ENCODE results near the gene NLK.
A peak's percentile ranks its signal among the peaks of the same experiment; 100 is the strongest.
"Not testable (repeated sequence)": the region's sequence is repeated elsewhere in the genome, so short reads cannot be mapped to it uniquely, and the experiment has no call there.

The NLK gene

DNA sequence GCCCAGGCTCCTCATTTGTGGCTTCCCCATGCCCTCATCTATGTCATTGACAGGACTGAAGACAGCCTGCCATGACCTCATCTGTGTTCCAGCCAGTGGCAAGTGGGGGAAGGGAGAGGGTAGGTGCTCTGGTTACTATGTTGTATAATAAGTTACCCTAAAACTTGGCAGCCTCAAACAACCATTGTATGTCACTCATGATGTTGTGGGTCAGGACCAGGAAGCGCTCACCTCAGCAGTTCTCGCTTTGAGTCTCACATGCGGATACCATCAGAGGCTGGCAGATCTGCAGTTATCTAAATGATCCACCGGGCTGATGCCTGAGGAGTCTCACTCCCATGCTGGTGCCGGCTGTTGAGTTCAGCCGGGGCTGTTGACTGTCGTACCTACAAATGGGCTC is 187.5 kb downstream of the NLK start:
- H3K4me3 ChIP-seq (replicated peaks in 1 of 2; ENCODE audit: low read depth in 2 of 2, low read length in 2 of 2), result no peak overlapping the region
- DNase-seq (ENCODE audit: low read depth in 2 of 2), result no peak
- TF ChIP-seq, protein P1, sequence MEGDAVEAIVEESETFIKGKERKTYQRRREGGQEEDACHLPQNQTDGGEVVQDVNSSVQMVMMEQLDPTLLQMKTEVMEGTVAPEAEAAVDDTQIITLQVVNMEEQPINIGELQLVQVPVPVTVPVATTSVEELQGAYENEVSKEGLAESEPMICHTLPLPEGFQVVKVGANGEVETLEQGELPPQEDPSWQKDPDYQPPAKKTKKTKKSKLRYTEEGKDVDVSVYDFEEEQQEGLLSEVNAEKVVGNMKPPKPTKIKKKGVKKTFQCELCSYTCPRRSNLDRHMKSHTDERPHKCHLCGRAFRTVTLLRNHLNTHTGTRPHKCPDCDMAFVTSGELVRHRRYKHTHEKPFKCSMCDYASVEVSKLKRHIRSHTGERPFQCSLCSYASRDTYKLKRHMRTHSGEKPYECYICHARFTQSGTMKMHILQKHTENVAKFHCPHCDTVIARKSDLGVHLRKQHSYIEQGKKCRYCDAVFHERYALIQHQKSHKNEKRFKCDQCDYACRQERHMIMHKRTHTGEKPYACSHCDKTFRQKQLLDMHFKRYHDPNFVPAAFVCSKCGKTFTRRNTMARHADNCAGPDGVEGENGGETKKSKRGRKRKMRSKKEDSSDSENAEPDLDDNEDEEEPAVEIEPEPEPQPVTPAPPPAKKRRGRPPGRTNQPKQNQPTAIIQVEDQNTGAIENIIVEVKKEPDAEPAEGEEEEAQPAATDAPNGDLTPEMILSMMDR (IDR thresholded peaks at IDR 0.05; ENCODE audit: low read depth, low read length), result no peak

DNA sequence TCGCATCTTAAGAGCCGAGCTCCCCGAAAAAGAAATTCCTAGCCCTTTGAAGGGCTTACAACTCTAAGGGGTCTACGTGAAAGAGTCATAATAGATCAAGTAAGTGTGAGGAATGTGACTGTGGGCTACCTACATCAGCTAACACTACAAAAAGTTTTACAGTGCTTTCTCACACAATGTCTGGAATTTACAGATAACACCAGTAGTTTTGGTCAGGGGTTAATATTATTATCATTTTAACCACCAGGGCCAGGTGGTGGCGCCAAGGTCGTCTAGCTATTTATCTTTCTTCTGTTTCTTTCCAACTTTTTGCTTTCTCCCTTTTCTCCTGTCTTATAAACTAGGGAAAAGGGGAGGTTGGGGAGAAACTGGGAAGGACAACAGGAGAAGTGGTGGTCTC is 188.1 kb downstream of the NLK start:
- DNase-seq (ENCODE audit: low read depth in 2 of 2); H3K4me3 ChIP-seq (replicated peaks in 1 of 2; ENCODE audit: low read depth in 2 of 2, low read length in 2 of 2): not testable (repeated sequence)

DNA sequence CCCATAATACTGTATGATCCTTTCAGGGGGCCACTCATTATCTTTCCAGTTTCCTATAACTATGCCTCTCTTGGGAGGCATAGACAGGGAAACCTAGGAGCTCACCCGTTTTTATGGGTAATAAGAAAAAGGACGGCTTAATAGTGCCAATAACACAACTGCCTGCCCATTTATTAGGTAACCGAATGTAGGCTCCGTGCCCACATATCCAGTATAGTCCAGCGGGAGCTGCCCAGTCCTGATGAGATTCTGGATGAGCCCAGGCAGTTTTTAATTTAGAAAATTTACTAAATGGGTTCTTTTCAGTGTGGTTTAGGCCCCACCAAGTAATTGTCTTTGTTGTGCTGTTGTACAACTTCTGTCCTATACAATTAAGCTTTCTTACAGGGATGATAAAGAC is 189.1 kb downstream of the NLK start:
- not testable (repeated sequence) for H3K4me3 ChIP-seq (replicated peaks in 1 of 2; ENCODE audit: low read depth in 2 of 2, low read length in 2 of 2); DNase-seq (ENCODE audit: low read depth in 2 of 2)

DNA sequence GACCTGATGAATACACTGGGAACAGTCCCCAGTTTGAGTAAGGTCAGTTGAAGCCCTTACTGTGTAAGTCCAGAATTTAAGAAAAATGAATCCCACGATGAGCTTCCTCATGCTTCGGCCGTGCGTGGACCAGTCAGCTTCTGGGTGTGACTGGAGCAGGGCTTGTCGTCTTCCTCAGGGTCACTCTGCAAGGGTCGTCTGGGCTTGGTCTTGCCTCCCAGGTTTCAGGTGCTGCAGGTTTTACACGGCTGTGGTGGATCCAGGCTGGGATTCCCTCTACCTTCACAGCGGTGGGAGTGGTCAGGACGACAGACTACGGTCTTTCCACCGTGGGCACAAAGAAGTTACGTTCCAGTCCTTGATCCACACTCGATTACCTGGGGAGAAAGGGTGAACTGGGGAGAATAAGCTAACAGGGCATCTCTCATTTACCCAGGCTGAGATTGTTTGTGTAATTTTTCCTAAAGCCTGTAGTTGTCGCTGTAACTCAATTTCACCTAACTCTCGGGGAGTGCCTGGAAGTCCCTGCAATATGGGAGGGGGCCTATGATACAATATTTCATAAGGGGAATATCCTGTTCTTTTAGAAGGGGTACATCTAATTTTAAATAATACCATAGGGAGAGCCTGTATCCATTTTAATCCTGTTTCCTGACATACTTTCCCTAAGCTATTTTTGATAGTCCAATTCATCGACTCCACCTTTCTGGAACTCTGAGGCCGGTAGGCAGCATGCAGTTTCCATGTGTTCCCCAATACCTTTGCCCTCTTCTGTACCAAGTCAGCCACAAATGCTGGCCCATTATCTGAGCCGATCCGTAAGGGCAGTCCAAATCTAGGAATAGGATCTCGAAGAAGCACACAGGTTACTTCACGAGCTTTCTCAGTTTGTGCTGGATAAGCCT is 190.7 kb downstream of the NLK start:
- TF ChIP-seq, protein P1 (IDR thresholded peaks at IDR 0.05; ENCODE audit: low read depth, low read length), result peak; percentile 31
- H3K4me3 ChIP-seq (replicated peaks in 1 of 2; ENCODE audit: low read depth in 2 of 2, low read length in 2 of 2), result not testable (repeated sequence)
- peak; percentile 14 to 29 for DNase-seq (ENCODE audit: low read depth in 2 of 2)

DNA sequence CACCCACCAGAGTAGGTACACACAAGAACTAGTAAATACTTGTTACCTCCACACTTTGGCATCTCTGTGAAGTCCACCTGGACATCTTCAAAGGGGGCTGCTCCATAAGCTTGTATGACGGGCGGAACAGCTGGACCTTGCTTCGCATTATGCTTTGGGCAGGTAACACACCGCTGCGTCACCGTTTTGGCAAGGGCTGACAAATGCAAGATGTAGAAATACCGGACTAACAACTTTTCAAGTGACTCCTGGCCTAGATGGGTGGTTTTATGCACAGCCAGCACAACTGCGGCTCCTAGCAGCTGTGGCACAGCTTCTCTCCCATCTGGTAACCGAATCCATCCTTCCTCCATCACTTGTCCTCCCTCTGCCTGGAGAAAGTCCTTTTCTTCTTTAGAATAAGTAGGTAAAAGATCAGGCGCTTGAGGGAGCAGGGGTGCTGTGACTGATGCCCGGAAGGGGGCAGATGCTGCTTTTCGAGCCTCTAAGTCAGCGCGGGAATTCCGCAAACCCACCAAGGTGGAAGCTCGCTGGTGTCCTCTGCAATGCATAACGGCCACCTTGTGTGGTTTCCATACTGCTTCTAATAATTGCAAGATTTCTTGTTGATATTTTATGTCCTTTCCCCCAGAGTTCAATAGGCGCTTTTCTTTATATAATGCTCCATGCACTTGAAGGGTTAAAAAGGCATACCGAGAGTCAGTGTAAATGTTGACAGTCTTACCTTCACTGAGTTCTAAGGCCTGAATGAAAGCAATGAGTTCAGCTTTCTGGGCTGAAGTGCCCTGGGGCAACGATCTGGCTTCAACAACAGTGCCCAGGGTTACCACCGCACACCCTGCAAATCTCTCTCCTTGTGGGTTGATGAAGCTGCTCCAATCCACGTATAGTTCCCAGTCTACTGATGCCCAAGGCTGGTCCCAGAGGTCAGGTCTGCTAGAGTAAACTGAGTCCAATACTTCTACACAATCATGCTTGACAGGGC is 191.7 kb downstream of the NLK start:
- H3K4me3 ChIP-seq (replicated peaks in 1 of 2; ENCODE audit: low read depth in 2 of 2, low read length in 2 of 2); DNase-seq (ENCODE audit: low read depth in 2 of 2): not testable (repeated sequence)

DNA sequence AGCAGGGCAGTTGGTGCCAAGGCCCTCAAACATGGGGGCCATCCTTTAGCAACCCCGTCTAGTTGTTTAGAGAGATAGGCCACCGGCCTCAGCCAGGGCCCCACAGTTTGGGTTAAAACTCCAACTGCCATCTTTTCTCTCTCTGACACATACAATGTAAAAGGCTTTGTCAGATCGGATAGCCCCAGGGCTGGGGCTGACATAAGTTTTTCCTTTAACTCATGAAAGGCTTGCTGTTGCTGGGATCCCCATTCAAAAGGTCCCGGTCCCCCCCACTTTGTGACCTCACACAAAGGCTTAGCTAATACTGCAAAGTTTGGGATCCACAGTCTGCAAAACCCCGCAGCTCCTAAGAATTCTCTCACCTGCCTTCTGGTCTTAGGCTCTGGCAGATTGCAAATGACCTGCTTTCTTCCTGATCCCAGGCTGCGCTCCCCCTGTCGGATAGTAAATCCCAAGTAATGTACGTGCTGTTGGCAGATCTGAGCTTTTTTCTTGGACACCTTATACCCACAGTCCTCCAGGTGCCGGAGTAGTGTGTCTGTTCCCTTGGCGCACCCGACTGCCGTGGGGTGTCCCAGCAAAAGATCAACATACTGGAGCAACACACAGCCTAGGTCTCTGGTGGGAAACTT is 192.7 kb downstream of the NLK start:
- not testable (repeated sequence) for DNase-seq (ENCODE audit: low read depth in 2 of 2)

DNA sequence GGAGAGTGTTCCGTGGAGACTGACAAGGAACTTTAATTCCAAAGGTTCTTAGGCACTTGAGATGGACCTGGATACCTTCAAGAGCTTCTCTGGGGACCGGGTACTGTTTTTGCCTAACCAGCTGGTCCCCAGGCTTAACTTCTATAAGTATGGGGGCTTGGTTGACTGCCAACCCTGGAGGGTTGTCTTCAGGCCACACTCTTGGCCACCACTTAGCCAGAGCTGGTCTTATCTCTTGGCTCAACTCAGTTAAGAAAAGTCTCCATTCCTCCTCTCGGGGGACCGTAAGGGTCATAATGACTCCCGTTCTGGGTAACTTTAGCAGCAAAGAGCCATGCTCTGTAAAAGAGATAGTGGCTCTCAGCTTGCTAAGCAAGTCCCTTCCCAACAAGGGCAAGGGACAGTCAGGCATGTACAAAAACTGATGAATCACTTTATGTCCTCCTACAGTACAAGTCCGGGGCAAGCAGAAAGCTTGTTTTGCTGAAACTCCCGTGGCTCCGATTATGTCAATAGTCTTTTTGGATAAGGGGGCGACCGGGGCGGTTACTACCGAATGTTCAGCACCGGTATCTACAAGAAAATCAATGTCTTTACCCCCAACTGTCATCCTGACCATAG is 193.7 kb downstream of the NLK start:
- DNase-seq (ENCODE audit: low read depth in 2 of 2); H3K4me3 ChIP-seq (replicated peaks in 1 of 2; ENCODE audit: low read depth in 2 of 2, low read length in 2 of 2): not testable (repeated sequence)

More for the DNA sequence above, 192.7 kb downstream of the NLK start:
- not testable (repeated sequence) for H3K4me3 ChIP-seq (replicated peaks in 1 of 2; ENCODE audit: low read depth in 2 of 2, low read length in 2 of 2)

DNA sequence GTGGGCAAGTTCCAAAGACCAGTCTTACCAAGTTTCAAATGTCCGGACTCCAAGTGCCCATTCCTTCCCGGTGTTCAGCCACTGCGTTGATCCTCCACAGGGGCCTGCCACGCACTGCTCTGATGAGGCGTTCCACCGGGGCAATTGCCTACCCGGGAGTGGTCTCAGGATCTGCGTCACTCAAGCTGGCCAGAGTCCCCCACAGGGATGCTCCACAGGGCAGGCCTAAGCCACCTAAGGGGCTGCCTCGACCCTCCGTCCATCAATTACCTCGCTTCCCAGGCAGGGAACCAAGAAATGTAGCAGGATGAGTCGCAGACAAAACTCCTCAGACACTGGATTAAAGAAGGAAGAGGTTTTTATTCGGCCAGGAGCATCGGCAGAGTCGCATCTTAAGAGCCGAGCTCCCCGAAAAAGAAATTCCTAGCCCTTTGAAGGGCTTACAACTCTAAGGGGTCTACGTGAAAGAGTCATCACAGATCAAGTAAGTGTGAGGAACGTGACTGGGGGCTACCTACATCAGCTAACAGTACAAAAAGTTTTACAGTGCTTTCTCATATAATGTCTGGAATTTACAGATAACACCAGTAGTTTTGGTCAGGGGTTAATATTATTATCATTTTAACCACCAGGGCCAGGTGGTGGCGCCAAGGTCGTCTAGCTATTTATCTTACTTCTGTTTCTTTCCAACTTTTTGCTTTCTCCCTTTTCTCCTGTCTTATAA is 196.2 kb downstream of the NLK start:
- not testable (repeated sequence) for H3K4me3 ChIP-seq (replicated peaks in 1 of 2; ENCODE audit: low read depth in 2 of 2, low read length in 2 of 2); DNase-seq (ENCODE audit: low read depth in 2 of 2)

DNA sequence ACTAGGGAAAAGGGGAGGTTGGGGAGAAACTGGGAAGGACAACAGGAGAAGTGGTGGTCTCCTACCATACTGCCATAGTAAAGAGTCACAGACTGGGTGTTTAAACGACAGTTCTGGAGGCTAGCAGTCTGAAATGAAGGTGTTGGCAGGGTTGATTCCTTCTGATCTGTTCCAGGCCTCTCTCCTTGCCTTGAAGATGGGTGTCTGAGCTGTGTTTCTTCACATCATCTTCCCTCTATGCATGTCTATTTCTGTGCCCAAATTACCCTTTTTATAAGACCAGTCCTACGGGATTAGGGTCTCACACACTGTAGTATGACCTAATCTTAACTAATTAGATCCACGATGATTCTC is 196.8 kb downstream of the NLK start:
- DNase-seq (ENCODE audit: low read depth in 2 of 2), result no peak
- TF ChIP-seq, protein P1 (IDR thresholded peaks at IDR 0.05; ENCODE audit: low read depth, low read length), result no peak
- H3K4me3 ChIP-seq (replicated peaks in 1 of 2; ENCODE audit: low read depth in 2 of 2, low read length in 2 of 2), result no peak overlapping the region

All from cardiac fibroblast (primary cell).